SK-N-SH treated with all-trans-retinoic acid at 6 μM for 48 hours (cell line): ENCODE results near the gene CTNNA3.

Experiments used
- ATAC-seq: fragments of 200-7000 bp; cut with Tn5 transposase; 3 replicates; pipeline ENCODE4 v1.9.1; 2020; ENCODE audit warnings: mild to moderate bottlenecking, moderate library complexity
- ARNTL ChIP-seq: fragments of 450-650 bp; formaldehyde crosslinking; IDR thresholded peaks from 2 replicates; pipeline ENCODE4 v1.5.0; 2020; ENCODE audit warnings: low read depth, mild to moderate bottlenecking, moderate library complexity, borderline replicate concordance
- BACH2 ChIP-seq: fragments of 250-450 bp; sonication (Bioruptor Pico); IDR thresholded peaks from 2 replicates; pipeline ENCODE4 v1.9.0; 2021; ENCODE audit warnings: mild to moderate bottlenecking, borderline replicate concordance
- CSRNP3 ChIP-seq: fragments of 250-450 bp; sonication (Bioruptor Pico); IDR thresholded peaks from 2 replicates; pipeline ENCODE4 v1.5.1; 2021; ENCODE audit warnings: mild to moderate bottlenecking, moderate library complexity
- ESRRG ChIP-seq: fragments of 250-450 bp; sonication (Bioruptor Pico); IDR thresholded peaks from 2 replicates; pipeline ENCODE4 v1.6.1; 2021; ENCODE audit warnings: mild to moderate bottlenecking
- GLIS3 ChIP-seq: fragments of 250-450 bp; sonication (Bioruptor Pico); IDR thresholded peaks from 2 replicates; pipeline ENCODE4 v1.5.0; 2020; ENCODE audit warnings: mild to moderate bottlenecking, moderate library complexity
- ISL1 ChIP-seq: fragments of 250-450 bp; sonication (Bioruptor Pico); IDR thresholded peaks from 2 replicates; pipeline ENCODE4 v2.1.2; 2022; ENCODE audit warnings: mild to moderate bottlenecking, moderate library complexity
- OSR1 ChIP-seq: fragments of 250-450 bp; sonication (Bioruptor Pico); IDR thresholded peaks from 2 replicates; pipeline ENCODE4 v1.8.0; 2022; ENCODE audit warnings: moderate library complexity, mild to moderate bottlenecking, inconsistent platforms
- PPARA ChIP-seq: fragments of 250-450 bp; sonication (Bioruptor Pico); IDR thresholded peaks from 2 replicates; pipeline ENCODE4 v1.5.0; 2020; ENCODE audit warnings: mild to moderate bottlenecking, borderline replicate concordance
- RARB ChIP-seq: fragments of 250-450 bp; sonication (Bioruptor Pico); IDR thresholded peaks from 2 replicates; pipeline ENCODE4 v1.8.0; 2021; ENCODE audit warnings: mild to moderate bottlenecking, moderate library complexity
- SNAI2 ChIP-seq: fragments of 250-450 bp; sonication (Bioruptor Pico); IDR thresholded peaks from 2 replicates; pipeline ENCODE4 v1.5.0; 2020; ENCODE audit warnings: mild to moderate bottlenecking, moderate library complexity
- TCF4 ChIP-seq: fragments of 250-450 bp; sonication (Bioruptor Pico); IDR thresholded peaks from 2 replicates; pipeline ENCODE4 v1.8.0; 2021; ENCODE audit warnings: mild to moderate bottlenecking, moderate library complexity, borderline replicate concordance
- ZC3H10 ChIP-seq: fragments of 250-450 bp; sonication (Bioruptor Pico); IDR thresholded peaks from 2 replicates; pipeline ENCODE4 v1.5.1; 2021; ENCODE audit warnings: mild to moderate bottlenecking, moderate library complexity
- ZFP3 ChIP-seq: fragments of 250-450 bp; sonication (Bioruptor Pico); IDR thresholded peaks from 2 replicates; pipeline ENCODE4 v1.5.0; 2020; ENCODE audit warnings: mild to moderate bottlenecking, moderate library complexity
- ZFP30 ChIP-seq: fragments of 450-650 bp; formaldehyde crosslinking; IDR thresholded peaks from 2 replicates; pipeline ENCODE4 v1.5.0; 2022; ENCODE audit warnings: mild to moderate bottlenecking, moderate library complexity
- ZNF565 ChIP-seq: fragments of 450-650 bp; formaldehyde crosslinking; conservative IDR thresholded peaks from 2 replicates; pipeline ENCODE4 v1.5.0; 2020; ENCODE audit warnings: low read depth, mild to moderate bottlenecking, moderate library complexity
- ZNF70 ChIP-seq: fragments of 450-650 bp; formaldehyde crosslinking; IDR thresholded peaks from 2 replicates; pipeline ENCODE4 v1.5.0; 2020; ENCODE audit warnings: mild to moderate bottlenecking, moderate library complexity
- TF ChIP-seq, protein P1 (sequence below): fragments of 250-450 bp; sonication (Bioruptor Pico); IDR thresholded peaks from 2 replicates; pipeline ENCODE4 v1.5.0; 2020; ENCODE audit warnings: mild to moderate bottlenecking, moderate library complexity
- TF ChIP-seq, protein P2 (sequence below): fragments of 250-450 bp; sonication (Bioruptor Pico); IDR thresholded peaks from 2 replicates; pipeline ENCODE4 v1.5.1; 2020; ENCODE audit warnings: low read depth, mild to moderate bottlenecking, moderate library complexity
- TF ChIP-seq, protein P3 (sequence below): fragments of 250-450 bp; sonication (Bioruptor Pico); IDR thresholded peaks from 2 replicates; pipeline ENCODE4 v1.8.0; 2020; ENCODE audit warnings: mild to moderate bottlenecking, moderate library complexity, borderline replicate concordance

CTNNA3 gene

GRCh38 chr10:67696029-67696428 is at the start of gene CTNNA3:
CTNNA3 (minus strand) TSS chr10:67696195.
- no peak for ATAC-seq
- no peak for TF ChIP-seq ZC3H10 (CRISPR knock-in tag)
- TF ChIP-seq, protein P1, sequence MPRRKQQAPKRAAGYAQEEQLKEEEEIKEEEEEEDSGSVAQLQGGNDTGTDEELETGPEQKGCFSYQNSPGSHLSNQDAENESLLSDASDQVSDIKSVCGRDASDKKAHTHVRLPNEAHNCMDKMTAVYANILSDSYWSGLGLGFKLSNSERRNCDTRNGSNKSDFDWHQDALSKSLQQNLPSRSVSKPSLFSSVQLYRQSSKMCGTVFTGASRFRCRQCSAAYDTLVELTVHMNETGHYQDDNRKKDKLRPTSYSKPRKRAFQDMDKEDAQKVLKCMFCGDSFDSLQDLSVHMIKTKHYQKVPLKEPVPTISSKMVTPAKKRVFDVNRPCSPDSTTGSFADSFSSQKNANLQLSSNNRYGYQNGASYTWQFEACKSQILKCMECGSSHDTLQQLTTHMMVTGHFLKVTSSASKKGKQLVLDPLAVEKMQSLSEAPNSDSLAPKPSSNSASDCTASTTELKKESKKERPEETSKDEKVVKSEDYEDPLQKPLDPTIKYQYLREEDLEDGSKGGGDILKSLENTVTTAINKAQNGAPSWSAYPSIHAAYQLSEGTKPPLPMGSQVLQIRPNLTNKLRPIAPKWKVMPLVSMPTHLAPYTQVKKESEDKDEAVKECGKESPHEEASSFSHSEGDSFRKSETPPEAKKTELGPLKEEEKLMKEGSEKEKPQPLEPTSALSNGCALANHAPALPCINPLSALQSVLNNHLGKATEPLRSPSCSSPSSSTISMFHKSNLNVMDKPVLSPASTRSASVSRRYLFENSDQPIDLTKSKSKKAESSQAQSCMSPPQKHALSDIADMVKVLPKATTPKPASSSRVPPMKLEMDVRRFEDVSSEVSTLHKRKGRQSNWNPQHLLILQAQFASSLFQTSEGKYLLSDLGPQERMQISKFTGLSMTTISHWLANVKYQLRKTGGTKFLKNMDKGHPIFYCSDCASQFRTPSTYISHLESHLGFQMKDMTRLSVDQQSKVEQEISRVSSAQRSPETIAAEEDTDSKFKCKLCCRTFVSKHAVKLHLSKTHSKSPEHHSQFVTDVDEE (CRISPR knock-in tag), result no peak
- TF ChIP-seq ZFP30 (CRISPR knock-in tag), result no peak
- TF ChIP-seq RARB (CRISPR knock-in tag), result no peak
- TF ChIP-seq ZNF70 (CRISPR knock-in tag), result no peak
- TF ChIP-seq GLIS3 (CRISPR knock-in tag), result no peak
- TF ChIP-seq ZNF565 (CRISPR knock-in tag), result no peak

- no peak for ATAC-seq
- TF ChIP-seq ZNF70 (CRISPR knock-in tag), result no peak
Observed at GRCh38 chr10:67735430-67735829, 39.4 kb upstream of the CTNNA3 start.

DNA sequence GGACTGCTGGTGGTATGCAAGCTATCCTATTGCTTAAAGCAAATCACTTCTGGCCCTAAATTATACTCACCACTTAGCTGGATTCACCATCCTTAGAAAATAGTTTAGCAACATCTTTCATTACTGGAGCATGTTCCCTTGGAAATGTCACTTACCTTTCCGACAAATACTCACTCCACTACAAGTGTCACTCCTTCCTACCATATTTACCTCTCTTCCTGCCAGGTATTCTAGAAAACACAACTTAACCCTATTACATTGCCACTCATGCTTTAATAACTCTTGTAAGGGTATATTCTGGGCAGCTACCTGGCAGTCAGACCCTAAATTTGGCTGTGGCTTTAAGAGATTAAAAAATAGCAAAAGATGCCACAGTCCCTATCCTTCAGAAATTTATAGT is 37.5 kb upstream of the CTNNA3 start:
- no peak for ATAC-seq
- TF ChIP-seq, protein P2, sequence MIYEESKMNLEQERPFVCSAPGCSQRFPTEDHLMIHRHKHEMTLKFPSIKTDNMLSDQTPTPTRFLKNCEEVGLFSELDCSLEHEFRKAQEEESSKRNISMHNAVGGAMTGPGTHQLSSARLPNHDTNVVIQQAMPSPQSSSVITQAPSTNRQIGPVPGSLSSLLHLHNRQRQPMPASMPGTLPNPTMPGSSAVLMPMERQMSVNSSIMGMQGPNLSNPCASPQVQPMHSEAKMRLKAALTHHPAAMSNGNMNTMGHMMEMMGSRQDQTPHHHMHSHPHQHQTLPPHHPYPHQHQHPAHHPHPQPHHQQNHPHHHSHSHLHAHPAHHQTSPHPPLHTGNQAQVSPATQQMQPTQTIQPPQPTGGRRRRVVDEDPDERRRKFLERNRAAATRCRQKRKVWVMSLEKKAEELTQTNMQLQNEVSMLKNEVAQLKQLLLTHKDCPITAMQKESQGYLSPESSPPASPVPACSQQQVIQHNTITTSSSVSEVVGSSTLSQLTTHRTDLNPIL (CRISPR knock-in tag), result no peak
- TF ChIP-seq ESRRG (CRISPR knock-in tag), result no peak
- no peak for TF ChIP-seq ZC3H10 (CRISPR knock-in tag)
- no peak for TF ChIP-seq TCF4

DNA sequence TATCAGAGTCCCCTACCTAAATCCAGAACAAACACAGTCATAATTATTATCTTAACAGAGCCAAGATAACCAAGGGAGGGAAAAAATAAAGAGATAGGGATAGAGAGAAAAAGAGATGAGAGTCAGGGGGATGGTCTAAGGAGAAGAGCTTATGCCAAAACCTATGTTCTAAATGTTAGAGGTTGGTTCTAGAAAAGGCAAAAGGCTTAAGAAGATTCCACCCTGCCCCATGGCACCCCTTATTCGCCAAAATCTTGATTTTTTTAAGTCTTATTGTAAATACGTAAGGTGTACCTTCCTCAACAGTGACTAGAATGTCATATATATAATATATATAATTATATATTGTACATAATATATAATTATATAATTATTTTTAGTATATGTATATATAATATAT is 29.6 kb upstream of the CTNNA3 start:
- TF ChIP-seq ZFP30 (CRISPR knock-in tag) (no peak), ISL1 (CRISPR knock-in tag) (no peak), ZNF565 (CRISPR knock-in tag) (no peak), ARNTL (CRISPR knock-in tag) (no peak), PPARA (CRISPR knock-in tag) (no peak), SNAI2 (CRISPR knock-in tag) (no peak), CSRNP3 (CRISPR knock-in tag) (no peak), ZC3H10 (CRISPR knock-in tag) (no peak), ZFP3 (CRISPR knock-in tag) (no peak), ESRRG (CRISPR knock-in tag) (no peak), GLIS3 (CRISPR knock-in tag) (no peak), BACH2 (no peak), OSR1 (CRISPR knock-in tag) (no peak), ZNF70 (CRISPR knock-in tag) (no peak)
- TF ChIP-seq, protein P3, sequence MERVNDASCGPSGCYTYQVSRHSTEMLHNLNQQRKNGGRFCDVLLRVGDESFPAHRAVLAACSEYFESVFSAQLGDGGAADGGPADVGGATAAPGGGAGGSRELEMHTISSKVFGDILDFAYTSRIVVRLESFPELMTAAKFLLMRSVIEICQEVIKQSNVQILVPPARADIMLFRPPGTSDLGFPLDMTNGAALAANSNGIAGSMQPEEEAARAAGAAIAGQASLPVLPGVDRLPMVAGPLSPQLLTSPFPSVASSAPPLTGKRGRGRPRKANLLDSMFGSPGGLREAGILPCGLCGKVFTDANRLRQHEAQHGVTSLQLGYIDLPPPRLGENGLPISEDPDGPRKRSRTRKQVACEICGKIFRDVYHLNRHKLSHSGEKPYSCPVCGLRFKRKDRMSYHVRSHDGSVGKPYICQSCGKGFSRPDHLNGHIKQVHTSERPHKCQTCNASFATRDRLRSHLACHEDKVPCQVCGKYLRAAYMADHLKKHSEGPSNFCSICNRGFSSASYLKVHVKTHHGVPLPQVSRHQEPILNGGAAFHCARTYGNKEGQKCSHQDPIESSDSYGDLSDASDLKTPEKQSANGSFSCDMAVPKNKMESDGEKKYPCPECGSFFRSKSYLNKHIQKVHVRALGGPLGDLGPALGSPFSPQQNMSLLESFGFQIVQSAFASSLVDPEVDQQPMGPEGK (CRISPR knock-in tag), result no peak
- TF ChIP-seq, protein P2 (CRISPR knock-in tag), result no peak
- TF ChIP-seq, protein P1 (CRISPR knock-in tag), result no peak
- no peak for ATAC-seq
